ENCODE measurements around the gene TJP3.

- TF ChIP-seq CTCF (IDR thresholded peaks at IDR 0.05; ENCODE audit: insufficient read depth, low read length, poor library complexity, severe bottlenecking), result no peak
- TF ChIP-seq EZH2phosphoT487 (conservative IDR thresholded peaks at IDR 0.05; ENCODE audit: low read length), result no peak
These were observed 44.3 kb upstream of the TJP3 start for GRCh38 chr19:3663838-3664237.
